ENCODE measurements around the gene STC2.

GRCh38 chr5:173352366-173353349, 24.4 kb upstream of the STC2 start:
- TF ChIP-seq EZH2 (IDR thresholded peaks at IDR 0.05; ENCODE audit: insufficient read depth, poor library complexity, severe bottlenecking) (no peak), EZH2phosphoT487 (IDR thresholded peaks at IDR 0.05; ENCODE audit: insufficient read depth, low read depth) (no peak)
